GM18519 (cell line): ENCODE results near the gene RALY.
A peak's percentile ranks its signal among the peaks of the same experiment; 100 is the strongest.

Experiments used
- ATAC-seq: cut with Tn5 transposase; IDR thresholded peaks from one replicate; pipeline ENCODE4 v1.9.1; 2021; ENCODE audit warnings: mild to moderate bottlenecking, moderate library complexity; ENCODE audit not compliant: unreplicated experiment, low FRiP score

Gene RALY

GRCh38 chr20:33985830-33986229, 7.9 kb upstream of the RALY start:
- no peak for ATAC-seq

GRCh38 chr20:33986560-33987216, 7.0 kb upstream of the RALY start:
- ATAC-seq, result no peak

GRCh38 chr20:33990075-33990474, 3.6 kb upstream of the RALY start:
- no peak for ATAC-seq

GRCh38 chr20:33991502-33991901, 2.2 kb upstream of the RALY start:
- ATAC-seq, result no peak

GRCh38 chr20:33992145-33992922, 1.4 kb upstream of the RALY start:
- ATAC-seq, result no peak

GRCh38 chr20:33992923-33993575, 662 bp upstream of the RALY start:
- peak; percentile 51 for ATAC-seq

- peak; percentile 28 for ATAC-seq
Observed at GRCh38 chr20:33994222-33994913, 657 bp downstream of the RALY start.

GRCh38 chr20:33995053-33995831, 1.5 kb downstream of the RALY start:
- no peak for ATAC-seq

- no peak for ATAC-seq
Observed at GRCh38 chr20:33999025-33999649, 5.4 kb downstream of the RALY start.

GRCh38 chr20:34001378-34001777, 7.7 kb downstream of the RALY start:
- ATAC-seq, result no peak

GRCh38 chr20:34004227-34004626, 10.5 kb downstream of the RALY start:
- no peak for ATAC-seq

- no peak for ATAC-seq
Observed at GRCh38 chr20:34004790-34005457, 11.2 kb downstream of the RALY start.

- no peak for ATAC-seq
Observed at GRCh38 chr20:34006619-34007018, 12.9 kb downstream of the RALY start.

- no peak for ATAC-seq
Observed at GRCh38 chr20:34008477-34008876, 14.8 kb downstream of the RALY start.

- no peak for ATAC-seq
Observed at GRCh38 chr20:34010405-34010931, 16.8 kb downstream of the RALY start.

GRCh38 chr20:34011275-34011674, 17.6 kb downstream of the RALY start:
- no peak for ATAC-seq

- no peak for ATAC-seq
Observed at GRCh38 chr20:34012330-34012729, 18.6 kb downstream of the RALY start.

GRCh38 chr20:34012735-34013134, 19.0 kb downstream of the RALY start:
- ATAC-seq, result no peak

- no peak for ATAC-seq
Observed at GRCh38 chr20:34013554-34013953, 19.8 kb downstream of the RALY start.
